ENCODE results near the gene CTNNA2.

GRCh38 chr2:80139001-80139400 is 626.1 kb downstream of the CTNNA2 start:
- no peak for TF ChIP-seq CTCF (IDR thresholded peaks at IDR 0.05; ENCODE audit: borderline replicate concordance, extremely low read depth, low read length, poor library complexity, severe bottlenecking)
- no peak for TF ChIP-seq EZH2 (IDR thresholded peaks at IDR 0.05; ENCODE audit: borderline replicate concordance, low read depth, low read length, severe bottlenecking)
